ENCODE measurements around the gene SPATS2L.

DNA sequence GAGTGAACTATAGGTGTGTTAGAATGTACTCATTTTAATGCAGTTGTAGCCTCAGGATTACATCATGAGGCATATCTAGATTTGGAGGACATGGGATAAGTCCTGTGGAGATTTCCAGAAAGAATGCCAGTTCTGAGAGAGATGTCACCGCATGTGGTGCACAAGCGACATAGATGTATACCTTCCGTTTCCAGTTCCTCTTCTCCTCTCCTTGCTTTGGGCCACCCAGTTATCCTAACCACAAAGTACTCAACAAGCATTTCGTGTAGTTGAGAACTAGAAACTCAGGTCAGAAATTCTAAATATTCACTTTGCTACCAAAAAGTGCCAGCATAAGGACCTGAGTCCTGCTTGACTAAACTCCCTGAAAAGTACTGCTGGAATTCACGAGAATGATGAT lies 136.9 kb downstream of the SPATS2L start:
- TF ChIP-seq, protein P1, sequence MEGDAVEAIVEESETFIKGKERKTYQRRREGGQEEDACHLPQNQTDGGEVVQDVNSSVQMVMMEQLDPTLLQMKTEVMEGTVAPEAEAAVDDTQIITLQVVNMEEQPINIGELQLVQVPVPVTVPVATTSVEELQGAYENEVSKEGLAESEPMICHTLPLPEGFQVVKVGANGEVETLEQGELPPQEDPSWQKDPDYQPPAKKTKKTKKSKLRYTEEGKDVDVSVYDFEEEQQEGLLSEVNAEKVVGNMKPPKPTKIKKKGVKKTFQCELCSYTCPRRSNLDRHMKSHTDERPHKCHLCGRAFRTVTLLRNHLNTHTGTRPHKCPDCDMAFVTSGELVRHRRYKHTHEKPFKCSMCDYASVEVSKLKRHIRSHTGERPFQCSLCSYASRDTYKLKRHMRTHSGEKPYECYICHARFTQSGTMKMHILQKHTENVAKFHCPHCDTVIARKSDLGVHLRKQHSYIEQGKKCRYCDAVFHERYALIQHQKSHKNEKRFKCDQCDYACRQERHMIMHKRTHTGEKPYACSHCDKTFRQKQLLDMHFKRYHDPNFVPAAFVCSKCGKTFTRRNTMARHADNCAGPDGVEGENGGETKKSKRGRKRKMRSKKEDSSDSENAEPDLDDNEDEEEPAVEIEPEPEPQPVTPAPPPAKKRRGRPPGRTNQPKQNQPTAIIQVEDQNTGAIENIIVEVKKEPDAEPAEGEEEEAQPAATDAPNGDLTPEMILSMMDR (IDR thresholded peaks at IDR 0.05; ENCODE audit: insufficient read depth, low read depth, low read length) = no peak
- TF ChIP-seq EZH2 (IDR thresholded peaks at IDR 0.05; ENCODE audit: insufficient read depth, low read length) = no peak
